AG09309 (cell line): ENCODE measurements around the gene SEPTIN11.
"Not testable (repeated sequence)": the region's sequence is repeated elsewhere in the genome, so short reads cannot be mapped to it uniquely, and the experiment has no call there.

Experiments
- DNase-seq: peaks from one replicate; pipeline ENCODE4 v3.0.0-alpha.2; 2010; ENCODE audit warnings: low read depth
- H3K4me3 ChIP-seq: 2 replicates; pipeline ENCODE4 v1.5.1; 2011; ENCODE audit warnings: mild to moderate bottlenecking, low read depth, low read length, moderate library complexity; ENCODE audit not compliant: control insufficient read depth
- TF ChIP-seq, protein P1 (sequence below): IDR thresholded peaks from 2 replicates; pipeline ENCODE4 v1.5.1; 2011; ENCODE audit warnings: mild to moderate bottlenecking, low read depth, low read length, inconsistent platforms; ENCODE audit not compliant: insufficient read depth, control insufficient read depth; ENCODE audit errors: missing control alignments

SEPTIN11 gene

GRCh38 chr4:76957004-76957738 is 7.6 kb downstream of the SEPTIN11 start:
- TF ChIP-seq, protein P1, sequence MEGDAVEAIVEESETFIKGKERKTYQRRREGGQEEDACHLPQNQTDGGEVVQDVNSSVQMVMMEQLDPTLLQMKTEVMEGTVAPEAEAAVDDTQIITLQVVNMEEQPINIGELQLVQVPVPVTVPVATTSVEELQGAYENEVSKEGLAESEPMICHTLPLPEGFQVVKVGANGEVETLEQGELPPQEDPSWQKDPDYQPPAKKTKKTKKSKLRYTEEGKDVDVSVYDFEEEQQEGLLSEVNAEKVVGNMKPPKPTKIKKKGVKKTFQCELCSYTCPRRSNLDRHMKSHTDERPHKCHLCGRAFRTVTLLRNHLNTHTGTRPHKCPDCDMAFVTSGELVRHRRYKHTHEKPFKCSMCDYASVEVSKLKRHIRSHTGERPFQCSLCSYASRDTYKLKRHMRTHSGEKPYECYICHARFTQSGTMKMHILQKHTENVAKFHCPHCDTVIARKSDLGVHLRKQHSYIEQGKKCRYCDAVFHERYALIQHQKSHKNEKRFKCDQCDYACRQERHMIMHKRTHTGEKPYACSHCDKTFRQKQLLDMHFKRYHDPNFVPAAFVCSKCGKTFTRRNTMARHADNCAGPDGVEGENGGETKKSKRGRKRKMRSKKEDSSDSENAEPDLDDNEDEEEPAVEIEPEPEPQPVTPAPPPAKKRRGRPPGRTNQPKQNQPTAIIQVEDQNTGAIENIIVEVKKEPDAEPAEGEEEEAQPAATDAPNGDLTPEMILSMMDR: no peak
- H3K4me3 ChIP-seq: no peak overlapping the region
- DNase-seq: no peak

- TF ChIP-seq, protein P1: no peak
Measured at GRCh38 chr4:76958891-76959290, 9.3 kb downstream of the SEPTIN11 start.

DNA sequence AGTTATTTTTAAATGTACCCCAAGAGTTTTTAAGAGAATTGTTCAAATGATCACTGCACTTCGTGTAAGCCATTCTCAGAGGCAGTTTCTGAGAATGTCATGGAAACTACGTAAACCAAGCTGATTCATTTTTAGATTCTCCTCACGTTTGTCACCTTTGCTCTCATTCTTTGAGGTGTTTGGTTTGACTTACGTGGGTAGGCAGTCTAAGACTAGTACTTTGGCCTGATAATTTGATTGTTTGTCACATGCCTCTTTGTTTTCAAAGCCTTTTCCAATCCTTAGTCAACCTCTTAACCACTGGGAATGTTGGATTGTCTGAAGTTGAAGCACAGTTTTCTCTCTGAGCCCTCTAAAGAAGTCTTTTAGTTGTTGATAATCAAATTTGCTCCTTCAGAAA is 10.5 kb downstream of the SEPTIN11 start:
- TF ChIP-seq, protein P1: no peak
- no peak for DNase-seq

More at GRCh38 chr4:76958891-76959290, 9.3 kb downstream of the SEPTIN11 start:
- no peak for DNase-seq
- H3K4me3 ChIP-seq: no peak overlapping the region

GRCh38 chr4:76962406-76963130 is 13.0 kb downstream of the SEPTIN11 start:
- TF ChIP-seq, protein P1: no peak
- no peak overlapping the region for H3K4me3 ChIP-seq
- no peak for DNase-seq

More for the DNA sequence above, 10.5 kb downstream of the SEPTIN11 start:
- no peak overlapping the region for H3K4me3 ChIP-seq

DNA sequence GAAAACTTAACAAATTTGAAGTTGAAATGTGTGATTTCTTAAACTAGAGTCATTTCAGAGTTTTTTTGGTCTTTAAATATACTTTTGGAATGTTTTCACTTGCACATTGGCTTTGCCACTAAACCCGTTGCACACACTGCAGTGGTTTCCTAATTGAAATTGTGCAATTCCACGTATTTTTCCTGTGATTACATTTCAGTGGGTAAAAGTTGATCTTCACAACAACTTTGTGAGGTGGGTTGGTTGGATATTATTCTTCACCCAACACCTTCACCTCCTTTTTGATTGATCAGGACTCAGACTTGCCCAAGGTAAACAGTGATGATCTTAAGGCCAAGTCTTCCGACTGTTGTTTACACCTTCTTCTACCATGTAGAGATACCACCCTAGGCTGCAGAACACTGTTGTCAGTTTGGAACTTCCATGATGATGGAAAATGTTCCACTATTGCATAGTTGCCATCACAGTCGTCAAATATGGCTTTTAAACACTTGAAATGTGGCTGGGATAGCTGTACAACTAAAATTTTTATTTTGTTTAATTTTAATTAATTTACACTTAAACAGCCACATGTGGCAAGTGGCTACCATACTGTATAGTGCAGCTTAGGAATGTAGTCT is 13.7 kb downstream of the SEPTIN11 start:
- no peak overlapping the region for H3K4me3 ChIP-seq
- TF ChIP-seq, protein P1: no peak
- no peak for DNase-seq

GRCh38 chr4:76963927-76964326 is 14.4 kb downstream of the SEPTIN11 start:
- H3K4me3 ChIP-seq, DNase-seq: not testable (repeated sequence)

GRCh38 chr4:76964769-76965168 is 15.2 kb downstream of the SEPTIN11 start:
- no peak overlapping the region for H3K4me3 ChIP-seq
- TF ChIP-seq, protein P1: no peak
- no peak for DNase-seq
